DMS53 treated with DMSO at 0.1 percent for 48 hours (cell line): ENCODE results near the gene LRRC56.

Experiments
- DNase-seq: peaks from one replicate; lab custom pipeline; 2025; ENCODE audit not compliant: unreplicated experiment; lab: John Stamatoyannopoulos, UW

Gene LRRC56

DNA sequence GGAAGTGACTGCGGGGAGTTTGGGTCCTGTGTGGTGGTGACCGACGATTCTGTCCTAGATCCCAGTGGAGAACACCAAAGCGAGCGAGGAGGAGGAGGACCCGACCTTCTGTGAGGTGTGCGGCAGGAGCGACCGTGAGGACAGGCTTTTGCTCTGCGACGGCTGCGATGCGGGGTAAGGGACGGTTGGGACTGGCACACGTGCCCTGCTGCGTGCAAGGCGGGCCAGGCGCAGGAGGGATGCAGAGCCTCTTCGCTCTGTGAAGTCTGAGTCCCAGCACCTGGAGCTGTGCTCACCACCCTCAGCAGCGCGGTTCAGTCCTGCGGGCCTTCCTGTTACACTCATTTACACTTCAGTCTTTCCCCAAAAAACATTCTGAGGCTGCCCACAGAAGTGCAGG lies 55.2 kb downstream of the LRRC56 start:
- no peak for DNase-seq

DNA sequence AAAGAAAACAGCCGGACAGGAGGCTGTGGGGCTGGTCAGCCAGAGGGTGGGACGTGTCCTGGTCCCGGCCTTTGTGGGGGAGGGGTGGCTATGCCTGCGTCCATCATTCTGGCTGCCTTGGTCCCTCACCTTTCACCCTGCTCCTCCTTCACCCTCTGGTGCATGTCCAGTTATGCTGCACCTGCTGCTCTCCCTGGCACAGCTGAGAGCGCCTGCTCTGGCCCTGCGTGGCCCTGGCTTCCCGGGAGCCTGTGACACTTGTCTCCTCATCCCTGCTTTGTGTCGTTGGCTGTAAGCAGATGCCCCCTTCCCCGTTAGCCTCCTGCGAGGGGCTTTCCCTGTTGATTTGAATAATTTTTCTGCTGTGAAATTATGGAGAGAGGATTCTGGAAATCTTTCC lies 55.6 kb downstream of the LRRC56 start:
- DNase-seq: no peak

DNA sequence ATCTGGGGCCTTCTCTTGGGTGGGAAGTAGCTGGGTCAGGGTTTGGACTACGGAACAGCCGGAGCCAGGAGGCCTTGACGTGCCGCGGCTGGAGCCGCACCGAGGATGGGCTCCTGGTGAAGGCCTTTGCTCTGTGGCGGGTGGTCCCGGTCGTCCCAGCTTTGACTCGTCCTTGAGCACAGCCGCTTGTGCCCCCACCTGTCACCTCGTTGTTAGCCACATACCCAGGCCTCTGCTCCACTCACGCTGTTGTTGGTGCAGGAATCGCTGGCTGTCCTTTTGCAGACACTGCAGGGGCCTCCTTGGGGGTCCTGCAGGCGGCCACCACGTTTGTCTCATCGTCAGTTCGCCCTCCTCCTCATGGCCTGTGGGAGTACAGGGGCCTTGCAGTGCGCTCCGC lies 56.0 kb downstream of the LRRC56 start:
- DNase-seq: no peak

DNA sequence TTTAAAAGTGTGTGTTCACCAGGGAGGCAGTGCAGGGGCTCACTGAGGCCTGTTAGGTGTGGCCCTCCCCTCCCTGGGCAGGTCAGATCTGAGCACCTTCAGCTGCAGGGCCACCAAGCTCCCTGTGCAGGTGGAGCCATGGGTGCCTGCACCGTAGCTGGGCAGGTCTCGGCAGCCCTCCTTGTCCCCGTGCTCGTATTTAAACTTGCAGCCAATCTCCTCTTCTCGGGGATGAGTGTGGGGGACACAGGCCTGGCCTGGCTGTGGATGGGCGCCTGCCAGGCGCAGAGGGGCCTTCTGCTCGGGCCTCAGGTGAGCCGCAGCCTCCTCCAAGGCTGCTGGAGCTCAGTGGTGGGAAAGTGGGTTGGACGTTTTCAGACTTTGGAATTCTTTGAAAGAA lies 58.1 kb downstream of the LRRC56 start:
- no peak for DNase-seq

DNA sequence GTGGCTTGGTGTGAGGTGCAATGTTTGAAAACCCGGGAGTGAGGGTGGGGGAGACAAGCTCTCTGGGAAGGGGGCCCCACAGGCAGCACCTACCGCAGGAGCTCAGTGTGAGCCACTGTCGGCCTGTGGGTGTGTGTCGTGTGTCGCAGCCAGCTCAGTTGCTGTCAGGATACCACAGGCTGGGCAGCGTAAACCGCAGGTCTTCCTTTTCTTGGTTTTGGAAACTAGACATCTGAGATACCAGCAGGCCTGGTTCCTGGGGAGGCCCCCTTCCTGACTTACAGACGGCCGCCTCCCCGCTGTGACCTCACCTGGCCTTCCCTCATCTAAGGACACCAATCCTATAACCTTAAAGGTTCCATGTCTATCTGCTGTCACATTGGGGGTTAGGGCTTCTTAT lies 59.0 kb downstream of the LRRC56 start:
- no peak for DNase-seq

DNA sequence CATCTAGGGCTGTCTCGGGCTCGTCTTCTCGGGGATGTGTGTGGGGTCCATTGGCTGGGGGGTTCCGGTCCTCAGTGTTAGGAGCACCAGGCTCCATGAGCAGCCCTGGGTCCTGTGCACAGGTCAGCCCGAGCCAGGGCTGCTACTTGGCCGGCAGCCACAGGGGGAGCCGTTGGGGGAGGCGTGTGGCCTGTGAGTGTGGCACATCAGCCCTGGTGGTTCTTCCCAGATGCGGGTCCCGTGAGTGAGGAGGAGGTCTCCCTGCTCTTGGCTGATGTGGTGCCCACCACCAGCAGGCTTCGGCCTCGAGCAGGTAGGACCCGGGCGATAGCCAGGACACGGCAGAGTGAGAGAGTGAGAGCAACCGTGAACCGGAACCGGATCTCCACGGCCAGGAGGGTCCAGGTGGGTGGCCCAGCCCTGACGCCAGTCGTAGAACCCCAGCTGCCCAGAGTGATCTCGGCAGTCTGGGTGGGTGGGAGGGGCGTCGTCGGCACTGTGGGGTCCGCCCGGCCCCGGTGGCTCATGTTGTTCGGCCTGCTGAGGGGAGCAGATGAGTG lies 59.9 kb downstream of the LRRC56 start:
- no peak for DNase-seq

DNA sequence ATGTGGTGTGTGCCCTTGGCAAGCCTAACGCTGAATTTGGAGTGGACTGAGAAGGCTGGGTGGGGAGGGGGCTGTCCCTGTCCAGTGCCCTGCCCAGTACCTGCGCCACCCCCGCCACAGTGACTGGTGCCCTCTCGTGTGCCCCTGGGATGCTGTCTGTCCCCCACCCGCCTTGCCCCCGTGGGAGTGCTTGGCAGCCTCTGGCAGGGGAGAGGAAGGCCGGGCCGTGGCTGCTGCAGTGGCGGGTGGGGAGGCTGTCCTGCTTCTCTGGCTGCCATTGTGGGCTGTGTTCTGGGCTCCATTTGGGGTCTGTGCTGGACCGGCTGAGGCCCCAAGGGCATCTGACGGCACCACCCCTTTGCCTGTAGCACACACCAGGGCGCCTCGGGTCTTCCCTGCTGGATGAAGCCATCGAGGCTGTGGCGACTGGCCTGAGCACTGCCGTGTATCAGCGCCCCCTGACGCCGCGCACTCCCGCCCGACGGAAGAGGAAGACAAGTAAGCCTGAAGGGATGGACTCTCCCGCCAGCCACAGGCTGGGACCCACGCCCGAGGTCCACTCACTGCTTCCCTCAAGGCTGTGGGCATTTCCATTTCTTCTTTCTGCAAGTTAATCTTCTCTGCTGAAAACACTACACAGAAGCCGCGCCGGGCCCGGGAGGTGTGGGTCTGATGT lies 60.8 kb downstream of the LRRC56 start:
- DNase-seq: no peak

DNA sequence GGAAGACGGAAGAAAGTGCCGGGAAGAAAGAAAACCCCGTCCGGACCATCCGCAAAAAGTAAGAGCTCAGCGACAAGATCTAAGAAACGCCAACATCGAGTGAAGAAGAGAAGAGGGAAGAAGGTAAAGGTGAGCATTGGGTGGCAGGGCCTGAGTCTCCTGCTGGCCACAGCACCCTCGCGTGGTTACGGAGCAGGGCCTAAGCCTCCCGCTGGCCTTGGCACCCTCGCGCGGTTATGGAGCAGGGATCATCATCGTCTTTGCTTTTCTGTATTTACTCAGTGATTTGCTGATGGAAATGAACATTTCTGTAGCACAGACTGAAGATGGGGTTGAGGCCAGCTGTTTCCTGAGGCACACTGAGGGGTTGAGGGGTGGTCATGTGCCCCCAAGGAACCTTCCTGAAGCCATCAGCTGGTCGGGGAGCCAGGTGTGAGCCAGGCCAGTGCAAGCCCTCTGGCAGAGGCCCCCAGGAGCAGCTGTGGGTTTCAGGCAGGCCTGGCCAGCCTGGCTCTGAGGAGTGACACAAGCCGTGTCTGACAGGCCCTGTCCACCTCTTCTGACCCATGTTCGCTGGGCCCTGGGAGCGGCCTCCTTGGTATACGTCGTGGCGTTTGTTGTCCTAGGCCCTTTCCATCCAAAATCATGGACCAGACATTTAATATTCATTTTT lies 64.4 kb downstream of the LRRC56 start:
- DNase-seq: no peak

DNA sequence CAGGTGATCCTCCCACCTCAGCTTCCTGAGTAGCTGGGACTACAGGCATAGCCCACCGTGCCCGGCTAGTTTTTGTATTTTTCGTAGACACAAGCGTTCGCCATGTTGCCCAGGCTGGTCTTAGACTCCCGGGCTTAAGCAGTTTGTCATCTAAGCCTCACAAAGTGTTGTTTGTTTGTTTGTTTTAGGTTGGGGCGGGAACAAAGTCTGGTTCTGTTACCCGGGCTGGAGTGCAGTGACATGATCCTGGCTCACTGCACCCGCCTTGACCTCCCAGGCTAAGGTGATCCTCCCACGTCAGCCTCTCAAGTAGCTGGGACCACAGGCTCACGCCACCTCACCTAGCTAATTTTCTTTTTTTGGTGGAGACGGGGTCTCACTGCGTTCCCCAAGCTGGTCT lies 65.8 kb downstream of the LRRC56 start:
- no peak for DNase-seq
